IPS-18c (cell line): Measurements from ENCODE around the gene RPS19.
"Not testable (repeated sequence)": the region's sequence is repeated elsewhere in the genome, so short reads cannot be mapped to it uniquely, and the experiment has no call there.

Experiments used
- H3K4me3 ChIP-seq: 2 replicates; pipeline ENCODE4 v1.7.0; 2013; ENCODE audit warnings: low read depth, mild to moderate bottlenecking, low read length, moderate library complexity; ENCODE audit not compliant: insufficient read depth
- H3K9me3 ChIP-seq: one replicate; pipeline ENCODE4 v1.6.1; 2013; ENCODE audit warnings: mild to moderate bottlenecking, low read length, moderate library complexity; ENCODE audit not compliant: control insufficient read depth, insufficient read depth

The RPS19 gene

DNA sequence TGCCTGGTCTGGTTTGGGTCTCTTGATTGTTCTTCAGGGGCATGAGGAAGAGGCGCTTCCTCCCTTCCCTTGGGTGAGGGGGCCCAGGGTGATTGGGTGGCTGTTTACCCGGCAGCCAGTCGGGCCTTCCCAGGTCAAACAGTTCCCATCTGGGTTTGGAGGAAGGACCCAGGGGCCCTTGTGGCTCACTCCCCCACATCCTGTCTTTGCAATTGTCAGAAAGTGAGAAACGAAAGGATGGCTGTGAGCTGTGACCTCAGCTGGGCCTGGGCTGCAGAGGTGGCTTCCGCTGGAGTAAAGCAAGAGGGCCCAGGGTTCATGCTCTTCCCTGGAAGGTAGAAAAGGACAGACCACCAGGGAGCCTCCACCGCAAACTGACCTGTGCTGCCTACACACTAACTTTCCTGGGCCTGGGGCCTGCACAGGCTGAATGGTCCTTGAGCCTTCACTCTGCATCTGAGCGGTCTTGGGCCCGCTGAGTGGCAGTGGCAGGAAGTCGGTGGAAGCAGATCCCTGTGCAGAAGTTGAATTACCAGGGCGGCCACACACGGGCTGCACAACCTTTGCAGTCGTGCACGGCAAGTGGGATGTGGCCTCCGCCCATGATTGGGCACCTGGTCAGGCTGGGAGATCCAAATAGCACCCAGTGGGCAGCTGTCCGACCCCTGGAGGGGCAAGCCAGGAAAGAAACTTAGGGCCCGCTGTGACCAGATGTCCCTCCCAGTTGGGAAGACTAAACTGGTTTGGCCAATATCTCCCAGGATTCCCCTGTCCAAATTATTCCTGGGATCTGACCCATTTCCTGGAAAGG is 11.7 kb downstream of the RPS19 start:
- H3K9me3 ChIP-seq: no peaks in the 10 kb centered on the region
- no peak overlapping the region for H3K4me3 ChIP-seq

DNA sequence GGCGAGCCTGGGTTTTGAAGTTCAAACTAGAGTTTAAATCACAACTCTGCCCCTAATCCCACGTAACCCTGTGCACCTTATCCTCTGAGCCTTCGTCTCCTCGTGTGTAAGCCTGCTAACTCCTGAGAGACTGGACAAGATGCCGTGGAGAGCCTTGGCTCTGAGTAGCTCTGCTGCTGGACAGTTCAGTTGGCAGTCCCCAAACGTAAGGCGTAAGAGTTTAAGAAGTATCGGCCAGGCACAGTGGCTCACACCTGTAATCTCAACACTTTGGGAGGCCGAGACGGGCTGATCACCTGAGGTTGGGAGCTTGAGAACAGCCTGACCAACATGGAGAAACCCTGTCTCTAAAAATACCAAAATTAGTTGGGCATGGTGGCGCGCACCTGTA is 12.3 kb downstream of the RPS19 start:
- no peak overlapping the region for H3K4me3 ChIP-seq
- H3K9me3 ChIP-seq: no peaks in the 10 kb centered on the region

DNA sequence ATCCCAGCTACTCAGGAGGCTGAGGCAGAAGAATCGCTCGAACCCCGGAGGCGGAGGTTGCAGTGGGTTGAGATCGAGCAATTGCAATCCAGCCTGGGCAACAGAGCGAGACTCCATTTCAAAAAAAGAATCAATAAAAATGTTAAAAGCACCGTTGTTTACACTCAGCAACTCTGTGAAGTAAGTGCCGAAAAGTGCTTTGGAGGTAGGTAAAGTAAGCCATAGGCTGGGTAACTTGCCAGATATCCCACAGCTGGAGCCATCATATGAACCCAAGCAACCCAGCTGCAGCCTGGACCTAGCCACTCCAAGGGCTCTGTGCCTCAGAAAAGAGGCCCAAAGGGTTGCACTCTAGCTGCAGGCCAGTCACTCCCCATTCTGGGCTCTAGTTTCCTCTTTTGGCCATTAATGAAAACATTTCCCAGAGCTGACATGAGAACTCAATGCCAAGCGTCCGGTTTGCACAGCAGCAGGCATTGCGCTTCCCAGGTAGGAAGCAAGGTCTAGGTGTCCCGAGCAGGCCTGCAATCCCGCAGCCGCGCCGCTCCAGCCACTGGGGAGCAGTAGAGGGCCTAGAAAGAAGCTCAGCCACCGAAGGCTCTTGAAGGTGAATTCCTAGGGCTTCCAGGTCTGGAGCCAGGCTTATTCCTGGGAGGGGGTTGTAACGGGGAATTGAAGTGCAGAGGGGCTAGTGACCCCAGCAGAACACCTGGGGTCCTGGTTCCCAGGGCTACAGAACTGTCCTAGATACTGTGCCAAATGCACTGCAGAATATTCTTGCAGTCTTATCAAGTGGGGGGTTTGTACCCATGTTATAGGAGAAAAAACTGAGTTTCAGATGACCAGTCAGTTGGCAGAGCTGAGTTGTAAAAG is 13.0 kb downstream of the RPS19 start:
- Histone ChIP-seq H3K4me3 (no peak overlapping the region), H3K9me3 (no peaks in the 10 kb centered on the region)

DNA sequence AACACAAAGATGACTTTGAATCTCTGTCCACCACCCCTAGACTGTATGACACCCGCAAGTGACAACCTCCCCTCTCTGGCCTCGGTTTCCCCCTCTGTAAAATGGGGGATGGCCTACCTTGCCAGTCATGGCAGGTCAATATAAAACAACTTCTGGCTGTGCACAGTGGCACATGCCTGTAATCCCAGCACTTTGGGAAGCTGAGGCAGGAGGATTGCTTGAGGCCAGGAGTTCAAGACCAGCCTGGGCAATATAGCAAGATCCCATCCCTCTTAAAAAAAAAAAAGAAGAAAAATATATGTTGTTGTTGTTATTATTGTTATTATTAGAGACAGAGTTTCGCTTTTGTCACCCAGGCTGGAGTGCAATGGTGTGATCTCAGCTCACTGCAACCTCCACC is 15.9 kb downstream of the RPS19 start:
- H3K4me3 ChIP-seq, H3K9me3 ChIP-seq: not testable (repeated sequence)

DNA sequence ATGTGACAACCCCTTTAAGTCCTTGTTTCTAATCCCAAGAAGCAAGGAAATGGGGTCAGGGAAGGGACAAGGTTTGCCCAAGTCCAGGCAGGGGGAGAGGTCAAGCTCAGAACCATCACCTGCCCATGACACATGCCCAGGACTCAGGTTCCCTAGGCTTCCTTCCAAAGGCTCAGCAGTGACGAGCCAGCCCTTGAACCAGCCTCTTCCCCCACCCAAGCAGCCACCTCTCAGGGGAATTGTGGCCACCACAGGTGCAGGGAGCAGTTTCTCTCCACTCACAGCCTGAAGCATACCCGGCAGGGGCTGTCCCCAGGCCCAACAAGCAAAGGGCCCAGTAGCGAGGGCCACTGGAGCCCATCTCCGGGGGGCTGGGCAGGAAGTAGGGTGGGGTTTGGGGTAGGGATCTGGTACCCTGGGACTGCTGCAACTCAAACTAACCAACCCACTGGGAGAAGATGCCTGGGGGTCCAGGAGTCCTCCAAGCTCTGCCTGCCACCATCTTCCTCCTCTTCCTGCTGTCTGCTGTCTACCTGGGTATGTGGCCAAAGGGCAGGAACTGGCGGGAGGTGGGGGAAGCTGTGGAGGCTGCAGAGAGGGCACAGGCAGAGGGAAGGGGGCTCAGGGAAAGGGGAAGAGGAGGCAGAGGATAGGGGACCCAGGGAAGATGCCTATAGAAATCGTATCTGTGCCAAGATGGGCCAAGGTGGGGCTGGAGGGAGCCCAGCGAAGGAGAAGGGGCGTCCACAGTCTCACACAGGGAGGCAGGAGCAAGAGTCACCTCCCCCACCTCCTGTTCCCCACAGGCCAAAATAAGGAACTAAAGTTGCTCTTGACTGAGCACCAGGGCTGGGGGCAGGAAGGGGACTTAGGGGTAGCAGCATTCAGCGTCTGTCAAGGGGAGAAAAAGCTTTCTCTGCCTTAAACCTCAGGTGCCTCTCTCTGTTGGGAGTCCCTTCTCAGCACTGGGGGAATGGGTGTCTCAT is 17.1 kb downstream of the RPS19 start, which contains the start of gene CD79A:
CD79A (plus strand) TSS at position 433 of the 986 bp plus-strand sequence; CDS start at position 459, 26 bp downstream.
- Histone ChIP-seq H3K4me3 (no peak within 1 kb of the TSS), H3K9me3 (no peaks in the 10 kb centered on the region)

DNA sequence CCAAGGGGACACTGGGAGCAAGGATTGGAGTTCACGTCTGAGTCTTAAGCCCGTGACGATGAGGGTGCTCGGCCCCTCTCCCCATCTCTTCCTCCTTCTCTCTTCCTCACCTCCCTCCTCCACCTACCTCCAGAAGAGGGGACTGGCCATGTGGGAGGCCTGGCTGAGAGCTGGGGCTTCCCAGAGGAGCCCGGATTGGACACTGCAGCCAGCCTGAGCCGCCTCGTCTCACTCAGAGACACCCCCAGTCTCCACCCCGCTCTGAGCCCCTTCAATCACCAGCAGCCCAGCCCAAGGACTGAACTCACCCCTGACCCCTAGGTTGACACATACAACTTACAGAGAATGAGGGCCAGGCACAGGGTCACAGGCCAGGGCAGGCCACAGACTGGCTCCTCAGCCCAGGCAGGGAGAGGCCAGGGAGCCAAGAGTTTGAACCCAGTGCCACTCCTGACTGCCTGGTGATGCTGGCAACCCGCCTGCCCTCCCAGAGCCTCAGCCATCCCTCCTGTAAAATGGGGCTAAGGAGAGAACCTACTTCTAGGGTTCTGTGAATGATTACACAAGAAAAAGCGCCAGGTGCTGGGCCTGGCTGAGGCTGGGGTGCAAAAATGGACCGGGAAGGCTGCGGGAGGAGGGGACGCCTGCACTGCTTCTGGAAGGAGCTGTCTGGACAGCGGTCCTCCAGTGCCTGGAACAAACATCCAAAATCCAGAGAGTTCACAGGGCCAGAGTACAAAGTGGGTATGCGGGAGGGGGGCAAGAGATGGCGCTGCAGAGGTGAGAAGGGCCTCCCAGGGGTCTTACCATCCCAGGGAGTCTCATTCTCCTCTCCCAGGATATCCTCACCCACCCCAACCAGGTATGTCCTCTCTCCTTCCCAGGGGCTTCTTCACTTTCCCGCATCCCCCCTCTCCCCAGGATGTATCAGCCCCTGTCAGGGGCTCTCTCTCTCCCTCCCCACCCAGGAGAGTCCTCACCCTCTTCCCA is 18.2 kb downstream of the RPS19 start:
- Histone ChIP-seq H3K9me3 (no peaks in the 10 kb centered on the region), H3K4me3 (no peak overlapping the region)

DNA sequence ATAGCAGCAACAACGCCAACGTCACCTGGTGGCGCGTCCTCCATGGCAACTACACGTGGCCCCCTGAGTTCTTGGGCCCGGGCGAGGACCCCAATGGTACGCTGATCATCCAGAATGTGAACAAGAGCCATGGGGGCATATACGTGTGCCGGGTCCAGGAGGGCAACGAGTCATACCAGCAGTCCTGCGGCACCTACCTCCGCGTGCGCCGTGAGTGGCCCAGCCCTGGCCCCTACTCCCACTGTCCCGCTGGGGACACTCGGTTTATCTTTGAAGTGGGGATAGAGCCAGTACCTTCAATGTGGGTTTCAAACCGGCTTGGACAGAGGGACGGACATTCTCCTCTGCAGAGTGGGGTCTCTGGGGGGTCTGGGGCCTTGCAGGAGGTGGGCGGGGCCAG is 19.0 kb downstream of the RPS19 start:
- H3K4me3 ChIP-seq: no peak overlapping the region

DNA sequence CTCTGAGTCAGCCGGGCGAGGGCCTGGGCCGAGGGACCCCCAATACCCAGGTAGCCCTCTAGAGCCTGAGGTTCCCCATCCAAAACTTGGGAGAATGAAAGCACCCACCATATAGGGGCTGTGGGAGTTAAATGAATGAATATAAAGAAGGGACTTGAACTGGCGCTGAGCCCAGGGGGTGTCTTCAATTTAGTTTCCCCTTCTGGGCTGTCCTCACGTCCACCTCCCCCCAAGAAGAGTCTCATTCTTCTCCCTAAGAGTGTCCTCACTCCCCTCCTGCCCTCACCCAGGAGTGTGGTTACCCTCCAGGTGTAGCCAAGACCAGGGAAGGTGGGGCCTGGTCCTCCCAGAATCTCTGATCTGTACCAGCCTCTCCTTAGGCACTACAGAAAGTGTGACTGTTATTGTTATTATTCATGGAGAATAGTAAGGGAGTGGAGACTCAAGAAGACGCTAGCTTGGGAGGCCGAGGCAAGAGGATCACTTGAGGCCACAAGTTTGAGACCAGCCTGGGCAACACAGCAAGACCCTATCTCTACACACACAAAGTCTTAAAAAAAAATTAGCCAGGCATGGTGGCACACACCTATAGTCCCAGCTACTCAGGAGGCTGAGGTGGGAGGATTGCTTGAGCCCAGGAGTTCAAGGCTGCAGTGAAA is 19.7 kb downstream of the RPS19 start:
- H3K9me3 ChIP-seq: no peaks in the 10 kb centered on the region
- no peak overlapping the region for H3K4me3 ChIP-seq

More for the DNA sequence above, 19.0 kb downstream of the RPS19 start:
- H3K9me3 ChIP-seq: no peaks in the 10 kb centered on the region

DNA sequence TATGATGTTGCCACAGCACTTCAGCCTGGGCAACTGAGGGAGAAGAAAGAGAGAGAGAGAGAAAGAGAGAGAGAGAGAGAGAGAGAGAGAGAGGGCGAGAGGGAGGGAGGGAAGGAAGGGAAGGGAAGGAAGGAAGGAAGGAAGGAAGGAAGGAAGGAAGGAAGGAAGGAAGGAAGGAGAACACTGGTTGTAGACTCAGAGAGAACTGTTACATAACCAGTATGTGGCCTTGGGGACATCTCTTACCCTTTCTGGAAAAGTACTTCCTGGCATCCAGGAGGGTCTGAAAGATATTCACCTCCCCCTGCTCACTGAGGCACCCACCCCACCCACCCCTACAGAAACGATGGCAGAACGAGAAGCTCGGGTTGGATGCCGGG is 20.3 kb downstream of the RPS19 start:
- no peak overlapping the region for H3K4me3 ChIP-seq
- H3K9me3 ChIP-seq: no peaks in the 10 kb centered on the region

DNA sequence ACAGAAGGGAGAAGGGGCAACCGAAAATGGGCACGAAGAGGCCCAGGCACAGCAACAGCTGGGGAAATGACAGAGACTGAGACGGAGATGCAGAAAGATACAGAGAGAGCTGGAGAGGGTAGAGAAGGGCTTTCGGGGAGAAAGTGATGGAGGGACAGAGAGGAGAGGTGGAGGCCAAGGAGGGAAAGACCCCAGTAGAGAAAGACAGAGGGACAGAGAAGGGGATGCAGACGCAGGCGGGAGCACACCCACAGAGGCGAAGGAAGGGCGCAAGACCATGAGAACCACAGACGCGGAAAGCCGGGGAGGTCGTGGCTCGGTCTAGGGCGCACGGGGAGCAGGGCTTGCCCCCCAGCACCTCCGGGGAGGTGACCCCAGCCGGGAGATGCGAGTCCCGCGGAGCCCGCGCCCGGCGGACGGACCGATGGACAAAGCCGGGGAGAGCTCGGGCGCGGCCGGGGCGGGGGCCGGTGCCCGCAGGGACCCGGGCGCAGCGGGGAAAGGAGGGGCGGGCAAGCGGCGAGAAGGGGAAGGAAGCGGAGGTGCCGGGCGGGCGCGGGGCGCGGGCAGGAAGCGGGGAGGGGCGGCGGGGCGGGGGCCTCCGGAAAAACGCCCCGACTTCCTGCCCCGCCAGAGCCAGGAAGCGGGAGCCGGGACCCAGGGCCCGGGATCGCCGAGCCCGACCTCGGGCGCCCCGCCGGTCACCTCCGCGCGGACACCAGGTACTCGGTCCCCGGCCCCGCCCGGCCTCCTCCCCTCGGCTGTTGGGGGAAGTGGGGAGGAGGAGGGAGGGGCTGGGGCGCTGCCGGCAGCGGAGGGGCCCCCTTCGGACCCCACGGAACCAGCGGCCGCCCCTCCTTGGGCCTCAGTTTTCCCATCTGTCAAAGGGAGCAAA is 22.8 kb downstream of the RPS19 start, which contains the start of gene ARHGEF1:
ARHGEF1 (plus strand) TSS at position 617 of the 895 bp plus-strand sequence. CDS start 4,899 bp downstream, outside the sequence.
- H3K4me3 ChIP-seq: peak within 1 kb of the TSS; percentile 91
- no peaks in the 10 kb centered on the region for H3K9me3 ChIP-seq

DNA sequence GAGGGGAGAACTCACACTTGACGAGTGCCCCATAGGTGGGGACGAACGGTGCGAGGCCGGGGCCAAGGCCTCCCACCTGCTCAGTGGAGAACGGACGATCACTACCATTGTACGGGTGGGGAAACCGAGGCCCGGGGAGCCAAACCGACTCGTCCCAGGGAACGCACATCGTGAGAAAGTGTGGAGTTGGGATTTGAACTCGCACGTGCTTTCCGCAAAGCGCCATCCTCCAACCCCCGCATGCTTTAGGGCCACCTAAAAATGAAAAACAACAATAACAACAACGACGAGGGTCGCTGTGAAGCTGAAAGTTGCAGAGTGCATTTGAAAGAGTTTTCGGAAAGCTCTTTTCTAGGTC is 23.4 kb downstream of the RPS19 start:
- H3K9me3 ChIP-seq: no peaks in the 10 kb centered on the region

DNA sequence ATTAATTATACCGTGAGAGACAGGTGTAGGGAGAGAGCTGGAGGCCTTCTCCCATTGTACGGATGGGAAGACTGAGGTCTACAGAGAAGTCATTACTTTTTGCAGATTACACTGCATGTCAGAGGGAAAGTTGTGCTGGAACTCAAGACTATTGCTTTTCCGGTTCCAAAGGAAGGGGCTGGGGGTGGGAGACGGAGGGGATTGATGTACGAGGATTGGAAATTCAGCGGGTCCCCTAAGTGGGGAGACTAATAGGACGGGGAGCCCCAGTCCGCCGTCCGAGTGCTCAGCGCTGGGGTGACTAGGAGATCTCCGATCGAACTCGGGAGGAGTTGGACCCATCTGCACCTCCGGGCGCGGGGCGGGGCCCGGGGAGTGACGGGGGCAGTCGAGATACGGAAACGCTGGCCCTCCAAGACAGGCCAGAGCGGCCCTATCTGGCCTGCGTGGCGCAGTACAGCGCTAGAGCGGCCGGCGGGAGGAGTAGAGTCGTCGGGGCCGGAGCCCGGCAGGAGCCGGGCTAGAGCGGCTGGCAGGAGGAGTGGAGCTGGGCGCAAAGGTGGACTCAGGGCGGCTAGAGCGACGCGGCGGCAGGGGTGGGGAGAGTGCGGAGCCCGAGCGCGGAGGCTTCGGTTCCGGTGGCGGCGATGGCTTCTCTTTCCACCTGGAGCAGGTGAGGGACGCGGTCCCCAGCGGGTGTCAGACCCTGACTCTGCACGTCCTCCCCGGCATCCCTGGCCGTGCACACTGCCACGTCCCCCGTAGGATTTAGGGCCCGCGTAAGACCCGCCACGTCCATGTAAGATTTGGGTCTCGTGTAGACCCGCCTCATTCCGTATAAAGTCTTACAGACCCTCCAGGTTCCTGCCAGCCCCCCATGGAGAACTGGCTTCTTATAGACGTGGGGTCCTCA is 24.0 kb downstream of the RPS19 start:
- Histone ChIP-seq H3K9me3 (no peaks in the 10 kb centered on the region), H3K4me3 (peak overlapping the region; percentile 91)

More for the DNA sequence above, 23.4 kb downstream of the RPS19 start:
- H3K4me3 ChIP-seq: peak overlapping the region; percentile 91

DNA sequence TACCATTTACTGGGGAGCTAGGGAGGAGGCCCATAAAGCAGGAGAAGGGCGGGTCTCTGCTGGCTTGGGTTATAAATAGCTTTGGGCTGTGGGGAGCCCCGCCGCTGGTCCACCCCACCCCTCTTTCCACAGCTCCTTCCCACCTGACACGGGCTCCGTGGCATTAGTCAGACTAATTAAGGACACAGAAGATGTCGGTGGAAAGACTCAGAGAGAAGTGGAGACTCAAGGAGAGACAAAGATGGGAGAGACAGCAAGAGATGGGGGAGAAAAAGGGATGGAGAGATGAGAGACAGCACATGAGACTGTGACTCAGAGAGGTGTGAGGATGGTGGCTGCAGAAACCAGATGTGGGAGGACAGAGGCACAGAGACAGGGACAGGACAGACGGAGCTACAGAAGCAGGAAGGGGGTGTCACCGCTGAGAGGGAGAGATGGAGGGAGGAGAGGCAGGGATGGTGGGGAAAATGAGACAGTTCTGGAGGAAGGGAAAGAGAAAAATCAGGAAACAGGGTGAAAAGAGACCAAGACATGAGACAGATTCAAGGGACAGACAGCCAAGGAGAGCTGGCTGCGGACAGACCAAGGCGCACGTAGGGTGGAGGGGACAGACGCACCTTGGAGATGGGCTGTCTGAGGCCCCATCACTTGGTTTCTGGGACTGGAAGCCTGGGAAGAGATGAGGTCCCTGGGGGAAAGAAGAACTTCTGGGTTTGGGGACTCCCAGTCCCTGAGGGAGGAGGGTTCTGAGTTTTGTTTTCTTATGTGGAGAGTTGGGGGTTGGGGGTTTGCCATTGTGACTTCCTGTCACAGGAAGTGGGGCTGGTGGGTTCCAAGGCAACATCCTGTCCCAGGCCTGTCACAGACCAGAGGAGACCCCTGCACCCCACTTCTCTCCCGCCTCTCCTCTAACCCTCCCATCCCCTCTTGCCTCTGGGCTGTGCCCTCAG is 27.0 kb downstream of the RPS19 start:
- Histone ChIP-seq H3K9me3 (no peaks in the 10 kb centered on the region), H3K4me3 (no peak overlapping the region; the same call in 1 of the 2 replicates)
